Measurements from ENCODE around the gene UBD. TPM values are rescaled to one million over a fixed set of nuclear protein-coding genes. Genes with fewer than 3 reads are reported as not detected.

The UBD gene
- total and polyA plus RNA-seq, 2 experiments from 2014 or later = not detected

GRCh38 chr6:29521006-29521680 is 38.4 kb downstream of the UBD start (continued):
- TF ChIP-seq EZH2 (IDR thresholded peaks at IDR 0.05; ENCODE audit: low read depth, unreplicated experiment) = no peak
- no peak for TF ChIP-seq EZH2phosphoT487 (IDR thresholded peaks at IDR 0.05; ENCODE audit: unreplicated experiment)
- TF ChIP-seq CTCF (conservative IDR thresholded peaks at IDR 0.05; ENCODE audit: low read depth in 2 of 2) = no peak
- TF ChIP-seq NANOG (IDR thresholded peaks at IDR 0.05; ENCODE audit: borderline replicate concordance) = no peak

- no peak overlapping the region for H3K4me2 ChIP-seq
- no peaks in the 10 kb centered on the region for H3K27me3 ChIP-seq (ENCODE audit: insufficient read depth)
- Mint-ChIP-seq H3K36me3 (ENCODE audit: low read depth) (peaks cover 34% of the 10 kb centered on the region), H3K4me1 (peaks cover 9% of the 10 kb centered on the region), H3K27ac (no peak overlapping the region), H3K4me3 (no peak overlapping the region), H3K27me3 (ENCODE audit: insufficient read depth, low read depth, poor library complexity) (peaks cover 6% of the 10 kb centered on the region), H3K9me3 (peaks cover 39% of the 10 kb centered on the region)
- H3F3A ChIP-seq (replicated peaks; ENCODE audit: low read depth) = no peaks in the 10 kb centered on the region
- no peaks in the 10 kb centered on the region for H4K20me1 ChIP-seq (replicated peaks; ENCODE audit: insufficient read depth)
- ATAC-seq (no peak), DNase-seq (ENCODE audit: low spot score) (no peak)
- H3K4me3 ChIP-seq = no peak overlapping the region
- H3K27ac ChIP-seq (ENCODE audit: low read depth) = no peak overlapping the region
- H3K4me1 ChIP-seq (ENCODE audit: insufficient read depth) = 0 out of 2 replicates have a peak, but pooled peaks cover 4% of the 10 kb centered on the region
- H3K36me3 ChIP-seq (ENCODE audit: insufficient read depth) = peaks cover 7% of the 10 kb centered on the region
- no peak overlapping the region for H2AFZ ChIP-seq
- H3K79me2 ChIP-seq (replicated peaks; ENCODE audit: insufficient read depth) = no peaks in the 10 kb centered on the region
- H3K9me2 ChIP-seq (ENCODE audit: insufficient read depth) = no peaks in the 10 kb centered on the region
- TF ChIP-seq EZH2 (IDR thresholded peaks at IDR 0.05; ENCODE audit: low read depth, unreplicated experiment) (no peak), JUNB (IDR thresholded peaks at IDR 0.05; ENCODE audit: unreplicated experiment) (no peak), POLR2AphosphoS5 (IDR thresholded peaks at IDR 0.05; ENCODE audit: low read depth) (no peak), ZNF331 (CRISPR knock-in tag; IDR thresholded peaks at IDR 0.05; ENCODE audit: low read depth) (no peak), ZNF462 (CRISPR knock-in tag; IDR thresholded peaks at IDR 0.05) (no peak), ZNF114 (CRISPR knock-in tag; IDR thresholded peaks at IDR 0.05) (no peak), REST (IDR thresholded peaks at IDR 0.05; ENCODE audit: unreplicated experiment) (no peak), EZH2phosphoT487 (IDR thresholded peaks at IDR 0.05; ENCODE audit: unreplicated experiment) (no peak), STAT1 (IDR thresholded peaks at IDR 0.05; ENCODE audit: unreplicated experiment) (no peak)
These were observed 39.3 kb downstream of the UBD start for GRCh38 chr6:29520232-29520631.
